Measurements from ENCODE around the gene PPP4R3B.
"Not testable (repeated sequence)": the region's sequence is repeated elsewhere in the genome, so short reads cannot be mapped to it uniquely, and the experiment has no call there.

The PPP4R3B gene

GRCh38 chr2:55555977-55556376 is 61.4 kb downstream of the PPP4R3B start:
- DNase-seq (ENCODE audit: low spot score): peak; percentile 55
- POLR2A ChIA-PET (ENCODE audit: low non-redundant PET): no interaction called here
- CTCF ChIA-PET: no interaction called here
- no peak overlapping the region for H3K27ac ChIP-seq
- TF ChIP-seq CTCF (conservative IDR thresholded peaks at IDR 0.05; ENCODE audit: low read depth): no peak

- TF ChIP-seq CTCF (conservative IDR thresholded peaks at IDR 0.05; ENCODE audit: low read depth): no peak
- POLR2A ChIA-PET (ENCODE audit: low non-redundant PET): no interaction called here
- no peak overlapping the region for H3K27ac ChIP-seq
- CTCF ChIA-PET: no interaction called here
- DNase-seq (ENCODE audit: low spot score): no peak
These were observed 64.1 kb downstream of the PPP4R3B start for GRCh38 chr2:55553321-55553720.

GRCh38 chr2:55550368-55551102 is 66.9 kb downstream of the PPP4R3B start:
- ChIA-PET CTCF (no interaction called here), POLR2A (ENCODE audit: low non-redundant PET) (no interaction called here)
- TF ChIP-seq CTCF (conservative IDR thresholded peaks at IDR 0.05; ENCODE audit: low read depth): no peak
- peak; percentile 4 for DNase-seq (ENCODE audit: low spot score)
- no peak overlapping the region for H3K27ac ChIP-seq

GRCh38 chr2:55547679-55548078 is 69.7 kb downstream of the PPP4R3B start:
- DNase-seq (ENCODE audit: low spot score); H3K27ac ChIP-seq; POLR2A ChIA-PET (ENCODE audit: low non-redundant PET): not testable (repeated sequence)
- CTCF ChIA-PET: interaction anchor here (0.6 kb wide), 1 partner anchor 37 kb away, joined by 3 read pairs; no protein-coding TSS in a partner anchor

- no peak overlapping the region for H3K27ac ChIP-seq
- DNase-seq (ENCODE audit: low spot score): no peak
- CTCF ChIA-PET: no interaction called here
- POLR2A ChIA-PET (ENCODE audit: low non-redundant PET): no interaction called here
- TF ChIP-seq CTCF (conservative IDR thresholded peaks at IDR 0.05; ENCODE audit: low read depth): no peak
These were observed 70.4 kb downstream of the PPP4R3B start for GRCh38 chr2:55547001-55547400.

- no peak for DNase-seq (ENCODE audit: low spot score)
- CTCF ChIA-PET: no interaction called here
- no peak for TF ChIP-seq CTCF (conservative IDR thresholded peaks at IDR 0.05; ENCODE audit: low read depth)
- POLR2A ChIA-PET (ENCODE audit: low non-redundant PET): no interaction called here
- H3K27ac ChIP-seq: no peak overlapping the region
These were observed 86.8 kb downstream of the PPP4R3B start for GRCh38 chr2:55530539-55531081.

- no peak overlapping the region for H3K27ac ChIP-seq
- no peak for DNase-seq (ENCODE audit: low spot score)
- CTCF ChIA-PET: no interaction called here
- TF ChIP-seq CTCF (conservative IDR thresholded peaks at IDR 0.05; ENCODE audit: low read depth): no peak
- POLR2A ChIA-PET (ENCODE audit: low non-redundant PET): no interaction called here
These were observed 91.2 kb downstream of the PPP4R3B start for GRCh38 chr2:55526174-55526573.

All from RWPE1 (cell line).